TTC549 (cell line): ENCODE results near the gene SLC9B2.
"Not testable (repeated sequence)": the region's sequence is repeated elsewhere in the genome, so short reads cannot be mapped to it uniquely, and the experiment has no call there.

Source experiments
- FAIRE-seq: peaks from 2 replicates; lab custom pipeline; 2012; peaks lifted over from hg19 to GRCh38; lab: Jason Lieb, UNC

The SLC9B2 gene

DNA sequence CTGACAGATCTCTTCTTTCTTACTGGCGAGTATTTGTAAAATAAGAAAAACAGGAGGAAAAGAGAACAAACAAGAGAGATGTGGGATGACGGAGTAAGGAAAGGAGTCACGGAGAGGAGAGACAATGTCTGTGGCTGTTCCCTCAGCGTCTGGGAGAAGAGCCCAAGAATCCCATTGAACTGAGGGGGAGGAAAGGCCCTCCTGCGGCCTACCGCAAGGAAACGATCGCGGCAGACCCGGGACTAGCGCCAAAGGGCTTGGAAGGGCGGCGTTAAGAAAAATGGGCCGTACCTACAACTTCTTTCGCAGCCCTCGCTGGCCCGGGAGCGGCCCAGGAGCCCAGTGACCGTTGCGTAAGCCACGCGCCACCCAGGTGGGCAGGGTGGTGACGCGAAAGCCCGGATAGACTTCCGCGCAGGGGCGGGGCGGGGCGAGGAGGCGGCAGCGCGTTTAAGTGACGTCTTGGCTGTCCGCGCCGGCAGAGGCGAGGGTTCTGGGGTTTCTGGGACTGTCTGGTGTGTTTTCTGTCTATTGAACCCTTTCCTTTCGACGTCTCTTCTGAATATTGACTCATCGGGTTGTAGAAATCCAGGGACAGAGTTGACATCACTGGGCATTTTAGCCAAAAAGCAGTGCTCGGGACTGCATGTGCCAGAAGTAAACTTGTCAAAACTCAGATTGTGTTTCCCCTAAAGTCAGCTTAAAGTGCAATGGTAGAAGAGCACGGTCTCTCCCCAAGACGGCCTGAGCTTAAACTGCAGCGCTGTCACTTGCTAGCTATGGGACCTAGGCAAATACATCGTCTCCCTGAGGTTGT lies 57.0 kb downstream of the SLC9B2 start, which contains the start of gene SLC9B1:
Gene SLC9B1 (minus strand): TSS at position 398 of the 817 bp plus-strand sequence. CDS start 27,994 bp downstream, outside the sequence.
- peak; percentile 28 for FAIRE-seq

GRCh38 chr4:103018391-103019307 lies 57.9 kb downstream of the SLC9B2 start:
- no peak for FAIRE-seq

- FAIRE-seq = no peak
These were observed 64.0 kb downstream of the SLC9B2 start for GRCh38 chr4:103012551-103012950.

GRCh38 chr4:103012060-103012459 lies 64.5 kb downstream of the SLC9B2 start:
- no peak for FAIRE-seq

- FAIRE-seq = no peak
These were observed 65.1 kb downstream of the SLC9B2 start for GRCh38 chr4:103011378-103012025.

DNA sequence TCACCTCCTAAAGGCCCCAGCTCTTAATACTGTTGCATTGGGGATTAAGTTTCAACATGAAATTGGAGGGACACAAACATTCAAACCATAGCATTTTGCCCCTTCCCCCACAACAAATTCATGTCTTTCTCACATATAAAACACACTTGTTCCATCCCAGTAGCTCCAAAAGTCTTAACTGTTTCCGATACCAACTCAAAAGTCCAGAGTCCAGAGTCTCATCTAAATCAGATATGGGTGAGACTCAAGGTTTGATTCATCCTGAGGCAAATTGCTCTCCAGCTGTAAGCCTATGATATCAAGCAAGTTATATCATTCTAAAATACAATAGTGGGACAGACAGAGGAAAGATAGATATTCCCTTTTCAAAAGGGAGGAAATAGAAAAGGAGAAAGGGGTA lies 65.8 kb downstream of the SLC9B2 start:
- no peak for FAIRE-seq

DNA sequence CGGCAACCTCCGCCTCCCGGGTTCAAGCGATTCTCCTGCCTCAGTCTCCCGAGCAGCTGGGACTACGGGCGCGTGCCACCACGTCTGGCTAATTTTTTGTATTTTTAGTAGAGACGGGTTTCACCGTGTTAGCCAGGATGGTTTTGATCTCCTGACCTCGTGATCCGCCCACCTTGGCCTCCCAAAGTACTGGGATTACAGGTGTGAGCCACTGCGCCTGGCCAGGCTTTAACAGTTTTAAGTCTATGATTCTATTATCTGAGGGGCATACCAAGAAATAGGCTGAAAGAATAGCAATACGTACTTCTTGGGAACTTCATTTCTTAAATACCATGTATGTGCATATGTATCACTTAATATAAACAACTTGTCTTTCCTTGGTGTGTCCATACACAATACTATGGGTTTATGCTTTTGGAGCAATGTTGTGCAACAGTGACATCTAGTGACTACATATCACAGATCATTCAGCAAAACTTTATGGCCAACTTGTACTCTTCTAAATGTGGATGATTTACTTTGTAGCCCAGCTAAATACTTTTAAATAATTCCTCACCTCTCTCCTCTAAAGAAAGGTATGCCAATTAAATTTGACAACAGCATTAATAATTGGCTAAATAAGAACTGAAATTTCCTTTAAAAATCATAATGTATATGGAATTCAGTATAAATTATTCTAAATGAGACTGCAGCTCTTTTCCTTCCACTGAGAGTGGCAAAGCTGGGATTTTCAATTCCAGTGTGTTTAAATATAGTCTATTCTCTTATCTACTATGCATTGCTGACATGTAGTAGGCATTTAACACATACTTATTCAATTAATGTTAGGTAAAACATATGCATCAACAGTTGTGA lies 67.5 kb downstream of the SLC9B2 start:
- peak; percentile 88 for FAIRE-seq

DNA sequence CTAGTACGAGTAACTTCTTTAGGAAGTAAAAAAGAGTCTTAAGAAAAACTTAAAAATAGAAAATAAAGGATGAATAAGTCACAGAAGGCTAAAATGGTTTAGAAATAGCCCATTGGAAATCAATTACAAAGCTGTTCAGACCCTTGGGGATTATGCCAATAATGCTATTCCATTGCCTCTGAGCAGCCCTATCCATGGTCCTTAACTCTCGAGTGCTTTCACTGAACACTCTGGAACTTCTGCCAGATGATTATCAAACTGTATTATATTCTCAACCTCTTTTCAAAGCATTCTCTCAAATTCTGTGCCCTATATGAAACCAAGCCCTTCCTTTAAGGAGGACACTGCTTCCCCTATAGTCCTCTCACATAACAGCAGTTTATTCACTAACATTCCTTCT lies 74.0 kb downstream of the SLC9B2 start:
- no peak for FAIRE-seq

GRCh38 chr4:102994803-102995202 lies 81.8 kb downstream of the SLC9B2 start:
- FAIRE-seq = no peak

DNA sequence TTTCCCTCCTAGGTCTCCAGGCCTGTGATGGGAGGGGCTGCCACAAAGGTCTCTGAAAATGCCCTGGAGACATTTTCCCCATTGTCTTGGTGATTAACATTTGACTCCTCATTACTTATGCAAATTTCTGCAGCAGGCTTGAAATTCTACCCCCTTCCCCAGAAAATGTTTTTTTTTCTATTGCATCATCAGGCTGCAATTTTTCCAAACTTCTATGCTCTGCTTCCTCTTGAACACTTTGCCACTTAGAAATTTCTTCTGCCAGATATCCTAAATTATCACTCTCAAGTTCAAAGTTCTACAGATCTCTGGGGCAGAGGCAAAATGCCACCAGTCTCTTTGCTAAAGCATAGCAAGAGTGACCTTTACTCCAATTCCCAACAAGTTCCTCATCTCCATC lies 82.6 kb downstream of the SLC9B2 start:
- FAIRE-seq = not testable (repeated sequence)

- no peak for FAIRE-seq
These were observed 88.0 kb downstream of the SLC9B2 start for GRCh38 chr4:102988429-102989020.

- FAIRE-seq = no peak
These were observed 95.6 kb downstream of the SLC9B2 start for GRCh38 chr4:102981005-102981404.
